ENCODE data around the gene NELL1. TPM values are rescaled to one million over a fixed set of nuclear protein-coding genes. Genes with fewer than 3 reads are reported as not detected.

The NELL1 gene
- total and polyA plus RNA-seq, 2 experiments from 2014 or later = 1.6 TPM; not detected in 1

DNA sequence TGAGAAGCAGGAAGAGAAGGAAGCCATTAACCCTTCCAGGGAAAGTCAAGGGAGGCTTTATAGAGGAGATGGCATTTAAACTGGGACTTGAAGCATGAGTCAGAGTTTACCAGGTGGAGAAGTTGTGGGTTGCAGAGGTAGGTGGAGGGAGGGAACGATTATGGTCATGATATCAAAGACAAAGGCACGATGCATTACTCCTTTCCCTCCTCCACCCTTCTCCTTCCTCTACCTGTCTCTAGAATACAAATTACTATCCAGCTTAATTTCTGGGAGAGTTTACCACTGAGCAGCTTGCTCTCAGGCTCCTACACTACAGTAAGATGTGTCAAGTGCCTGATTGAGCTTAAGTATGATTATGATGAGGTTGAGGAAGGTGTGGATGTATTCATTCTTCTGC lies 151.7 kb downstream of the NELL1 start:
- Histone ChIP-seq H3K79me2 (replicated peaks; ENCODE audit: insufficient read depth) (no peaks in the 10 kb centered on the region), H4K20me1 (replicated peaks; ENCODE audit: insufficient read depth) (no peaks in the 10 kb centered on the region), H3K36me3 (ENCODE audit: insufficient read depth) (no peaks in the 10 kb centered on the region), H3K27me3 (ENCODE audit: insufficient read depth) (no peaks in the 10 kb centered on the region), H2AFZ (no peak overlapping the region), H3K4me2 (no peak overlapping the region), H3K27ac (ENCODE audit: low read depth) (no peak overlapping the region), H3K9me2 (ENCODE audit: insufficient read depth) (peaks cover 2% of the 10 kb centered on the region; the same call in 1 of the 2 replicates), H3K4me1 (ENCODE audit: insufficient read depth) (no peaks in the 10 kb centered on the region), H3F3A (replicated peaks; ENCODE audit: low read depth) (no peaks in the 10 kb centered on the region), H3K4me3 (no peak overlapping the region)
- ATAC-seq (no peak), DNase-seq (ENCODE audit: low spot score) (no peak)
- H3K36me3 Mint-ChIP-seq (ENCODE audit: low read depth) = no peaks in the 10 kb centered on the region
- no peak overlapping the region for H3K4me3 Mint-ChIP-seq
- H3K4me1 Mint-ChIP-seq = no peaks in the 10 kb centered on the region; the same call in 2 of the 3 replicates
- TF ChIP-seq JUNB (IDR thresholded peaks at IDR 0.05; ENCODE audit: unreplicated experiment) (no peak), STAT1 (IDR thresholded peaks at IDR 0.05; ENCODE audit: unreplicated experiment) (no peak), EZH2 (IDR thresholded peaks at IDR 0.05; ENCODE audit: low read depth, unreplicated experiment) (no peak)
- no peak overlapping the region for H3K27ac Mint-ChIP-seq
- no peaks in the 10 kb centered on the region; the same call in 2 of the 3 replicates for H3K9me3 Mint-ChIP-seq
- no peaks in the 10 kb centered on the region for H3K27me3 Mint-ChIP-seq (ENCODE audit: insufficient read depth, low read depth, poor library complexity)

DNA sequence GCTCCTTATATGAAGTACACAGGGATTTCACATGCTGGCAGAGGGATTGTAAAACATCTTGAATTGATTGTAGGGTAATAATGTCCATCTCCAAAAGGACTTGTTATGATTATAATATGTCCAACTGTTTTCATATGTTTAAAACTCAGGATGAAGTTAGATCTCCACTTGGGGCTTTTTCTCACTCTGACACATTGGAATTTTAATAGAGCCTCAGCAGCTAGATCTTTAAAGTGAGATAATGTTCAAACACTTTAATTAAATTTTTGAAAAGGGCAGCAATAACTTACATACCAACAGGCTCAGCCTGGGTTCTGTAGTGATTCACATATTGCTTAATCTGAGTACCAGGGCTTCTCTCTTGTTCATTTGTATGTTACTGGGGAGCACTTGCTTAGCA lies 152.1 kb downstream of the NELL1 start:
- H3K36me3 ChIP-seq (ENCODE audit: insufficient read depth) = no peaks in the 10 kb centered on the region
- DNase-seq (ENCODE audit: low spot score) (no peak), ATAC-seq (no peak)
- H3K27ac ChIP-seq (ENCODE audit: low read depth) = no peak overlapping the region
- no peaks in the 10 kb centered on the region for H4K20me1 ChIP-seq (replicated peaks; ENCODE audit: insufficient read depth)
- Mint-ChIP-seq H3K4me1 (no peaks in the 10 kb centered on the region; the same call in 2 of the 3 replicates), H3K27me3 (ENCODE audit: insufficient read depth, low read depth, poor library complexity) (no peaks in the 10 kb centered on the region), H3K4me3 (no peak overlapping the region), H3K27ac (no peak overlapping the region), H3K9me3 (no peaks in the 10 kb centered on the region; the same call in 2 of the 3 replicates), H3K36me3 (ENCODE audit: low read depth) (no peaks in the 10 kb centered on the region)
- H3K4me1 ChIP-seq (ENCODE audit: insufficient read depth) = no peaks in the 10 kb centered on the region
- H3K9me2 ChIP-seq (ENCODE audit: insufficient read depth) = peaks cover 6% of the 10 kb centered on the region; the same call in 1 of the 2 replicates
- H3K27me3 ChIP-seq (ENCODE audit: insufficient read depth) = no peaks in the 10 kb centered on the region
- no peak overlapping the region for H2AFZ ChIP-seq
- H3F3A ChIP-seq (replicated peaks; ENCODE audit: low read depth) = no peaks in the 10 kb centered on the region
- TF ChIP-seq, protein P1, sequence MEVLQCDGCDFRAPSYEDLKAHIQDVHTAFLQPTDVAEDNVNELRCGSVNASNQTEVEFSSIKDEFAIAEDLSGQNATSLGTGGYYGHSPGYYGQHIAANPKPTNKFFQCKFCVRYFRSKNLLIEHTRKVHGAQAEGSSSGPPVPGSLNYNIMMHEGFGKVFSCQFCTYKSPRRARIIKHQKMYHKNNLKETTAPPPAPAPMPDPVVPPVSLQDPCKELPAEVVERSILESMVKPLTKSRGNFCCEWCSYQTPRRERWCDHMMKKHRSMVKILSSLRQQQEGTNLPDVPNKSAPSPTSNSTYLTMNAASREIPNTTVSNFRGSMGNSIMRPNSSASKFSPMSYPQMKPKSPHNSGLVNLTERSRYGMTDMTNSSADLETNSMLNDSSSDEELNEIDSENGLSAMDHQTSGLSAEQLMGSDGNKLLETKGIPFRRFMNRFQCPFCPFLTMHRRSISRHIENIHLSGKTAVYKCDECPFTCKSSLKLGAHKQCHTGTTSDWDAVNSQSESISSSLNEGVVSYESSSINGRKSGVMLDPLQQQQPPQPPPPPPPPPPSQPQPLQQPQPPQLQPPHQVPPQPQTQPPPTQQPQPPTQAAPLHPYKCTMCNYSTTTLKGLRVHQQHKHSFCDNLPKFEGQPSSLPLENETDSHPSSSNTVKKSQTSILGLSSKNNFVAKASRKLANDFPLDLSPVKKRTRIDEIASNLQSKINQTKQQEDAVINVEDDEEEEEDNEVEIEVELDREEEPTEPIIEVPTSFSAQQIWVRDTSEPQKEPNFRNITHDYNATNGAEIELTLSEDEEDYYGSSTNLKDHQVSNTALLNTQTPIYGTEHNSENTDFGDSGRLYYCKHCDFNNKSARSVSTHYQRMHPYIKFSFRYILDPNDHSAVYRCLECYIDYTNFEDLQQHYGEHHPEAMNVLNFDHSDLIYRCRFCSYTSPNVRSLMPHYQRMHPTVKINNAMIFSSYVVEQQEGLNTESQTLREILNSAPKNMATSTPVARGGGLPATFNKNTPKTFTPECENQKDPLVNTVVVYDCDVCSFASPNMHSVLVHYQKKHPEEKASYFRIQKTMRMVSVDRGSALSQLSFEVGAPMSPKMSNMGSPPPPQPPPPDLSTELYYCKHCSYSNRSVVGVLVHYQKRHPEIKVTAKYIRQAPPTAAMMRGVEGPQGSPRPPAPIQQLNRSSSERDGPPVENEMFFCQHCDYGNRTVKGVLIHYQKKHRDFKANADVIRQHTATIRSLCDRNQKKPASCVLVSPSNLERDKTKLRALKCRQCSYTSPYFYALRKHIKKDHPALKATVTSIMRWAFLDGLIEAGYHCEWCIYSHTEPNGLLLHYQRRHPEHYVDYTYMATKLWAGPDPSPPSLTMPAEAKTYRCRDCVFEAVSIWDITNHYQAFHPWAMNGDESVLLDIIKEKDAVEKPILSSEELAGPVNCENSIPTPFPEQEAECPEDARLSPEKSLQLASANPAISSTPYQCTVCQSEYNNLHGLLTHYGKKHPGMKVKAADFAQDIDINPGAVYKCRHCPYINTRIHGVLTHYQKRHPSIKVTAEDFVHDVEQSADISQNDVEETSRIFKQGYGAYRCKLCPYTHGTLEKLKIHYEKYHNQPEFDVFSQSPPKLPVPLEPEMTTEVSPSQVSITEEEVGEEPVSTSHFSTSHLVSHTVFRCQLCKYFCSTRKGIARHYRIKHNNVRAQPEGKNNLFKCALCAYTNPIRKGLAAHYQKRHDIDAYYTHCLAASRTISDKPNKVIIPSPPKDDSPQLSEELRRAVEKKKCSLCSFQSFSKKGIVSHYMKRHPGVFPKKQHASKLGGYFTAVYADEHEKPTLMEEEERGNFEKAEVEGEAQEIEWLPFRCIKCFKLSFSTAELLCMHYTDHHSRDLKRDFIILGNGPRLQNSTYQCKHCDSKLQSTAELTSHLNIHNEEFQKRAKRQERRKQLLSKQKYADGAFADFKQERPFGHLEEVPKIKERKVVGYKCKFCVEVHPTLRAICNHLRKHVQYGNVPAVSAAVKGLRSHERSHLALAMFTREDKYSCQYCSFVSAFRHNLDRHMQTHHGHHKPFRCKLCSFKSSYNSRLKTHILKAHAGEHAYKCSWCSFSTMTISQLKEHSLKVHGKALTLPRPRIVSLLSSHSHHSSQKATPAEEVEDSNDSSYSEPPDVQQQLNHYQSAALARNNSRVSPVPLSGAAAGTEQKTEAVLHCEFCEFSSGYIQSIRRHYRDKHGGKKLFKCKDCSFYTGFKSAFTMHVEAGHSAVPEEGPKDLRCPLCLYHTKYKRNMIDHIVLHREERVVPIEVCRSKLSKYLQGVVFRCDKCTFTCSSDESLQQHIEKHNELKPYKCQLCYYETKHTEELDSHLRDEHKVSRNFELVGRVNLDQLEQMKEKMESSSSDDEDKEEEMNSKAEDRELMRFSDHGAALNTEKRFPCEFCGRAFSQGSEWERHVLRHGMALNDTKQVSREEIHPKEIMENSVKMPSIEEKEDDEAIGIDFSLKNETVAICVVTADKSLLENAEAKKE (CRISPR knock-in tag; IDR thresholded peaks at IDR 0.05) = no peak
- no peak for TF ChIP-seq EZH2phosphoT487 (IDR thresholded peaks at IDR 0.05; ENCODE audit: unreplicated experiment)
- TF ChIP-seq, protein P2, sequence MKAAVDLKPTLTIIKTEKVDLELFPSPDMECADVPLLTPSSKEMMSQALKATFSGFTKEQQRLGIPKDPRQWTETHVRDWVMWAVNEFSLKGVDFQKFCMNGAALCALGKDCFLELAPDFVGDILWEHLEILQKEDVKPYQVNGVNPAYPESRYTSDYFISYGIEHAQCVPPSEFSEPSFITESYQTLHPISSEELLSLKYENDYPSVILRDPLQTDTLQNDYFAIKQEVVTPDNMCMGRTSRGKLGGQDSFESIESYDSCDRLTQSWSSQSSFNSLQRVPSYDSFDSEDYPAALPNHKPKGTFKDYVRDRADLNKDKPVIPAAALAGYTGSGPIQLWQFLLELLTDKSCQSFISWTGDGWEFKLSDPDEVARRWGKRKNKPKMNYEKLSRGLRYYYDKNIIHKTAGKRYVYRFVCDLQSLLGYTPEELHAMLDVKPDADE (IDR thresholded peaks at IDR 0.05) = no peak
- TF ChIP-seq, protein P3, sequence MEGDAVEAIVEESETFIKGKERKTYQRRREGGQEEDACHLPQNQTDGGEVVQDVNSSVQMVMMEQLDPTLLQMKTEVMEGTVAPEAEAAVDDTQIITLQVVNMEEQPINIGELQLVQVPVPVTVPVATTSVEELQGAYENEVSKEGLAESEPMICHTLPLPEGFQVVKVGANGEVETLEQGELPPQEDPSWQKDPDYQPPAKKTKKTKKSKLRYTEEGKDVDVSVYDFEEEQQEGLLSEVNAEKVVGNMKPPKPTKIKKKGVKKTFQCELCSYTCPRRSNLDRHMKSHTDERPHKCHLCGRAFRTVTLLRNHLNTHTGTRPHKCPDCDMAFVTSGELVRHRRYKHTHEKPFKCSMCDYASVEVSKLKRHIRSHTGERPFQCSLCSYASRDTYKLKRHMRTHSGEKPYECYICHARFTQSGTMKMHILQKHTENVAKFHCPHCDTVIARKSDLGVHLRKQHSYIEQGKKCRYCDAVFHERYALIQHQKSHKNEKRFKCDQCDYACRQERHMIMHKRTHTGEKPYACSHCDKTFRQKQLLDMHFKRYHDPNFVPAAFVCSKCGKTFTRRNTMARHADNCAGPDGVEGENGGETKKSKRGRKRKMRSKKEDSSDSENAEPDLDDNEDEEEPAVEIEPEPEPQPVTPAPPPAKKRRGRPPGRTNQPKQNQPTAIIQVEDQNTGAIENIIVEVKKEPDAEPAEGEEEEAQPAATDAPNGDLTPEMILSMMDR (conservative IDR thresholded peaks at IDR 0.05; ENCODE audit: low read depth in 2 of 2) = no peak
- TF ChIP-seq CREB1 (CRISPR knock-in tag; IDR thresholded peaks at IDR 0.05; ENCODE audit: low read depth) = no peak
- no peak for TF ChIP-seq STAT1 (IDR thresholded peaks at IDR 0.05; ENCODE audit: unreplicated experiment)
- no peak for TF ChIP-seq ZNF114 (CRISPR knock-in tag; IDR thresholded peaks at IDR 0.05)
- no peak overlapping the region for H3K4me3 ChIP-seq
- no peak overlapping the region for H3K4me2 ChIP-seq
- H3K79me2 ChIP-seq (replicated peaks; ENCODE audit: insufficient read depth) = no peaks in the 10 kb centered on the region

Measured in GM23338 (cell line).